ENCODE data around the gene PDSS2. TPM values are rescaled to one million over a fixed set of nuclear protein-coding genes. Genes with fewer than 3 reads are reported as not detected.

PDSS2 gene
- total RNA-seq, 4 donors from 2014 or later, result 18.6 to 32.3 (median 25.6) TPM

- Histone ChIP-seq H3K27ac (no peak overlapping the region), H3K27me3 (no peaks in the 10 kb centered on the region), H3K9me3 (no peaks in the 10 kb centered on the region), H3K4me1 (peaks cover 8 to 10% of the 10 kb centered on the region in 2 donors), H3K4me3 (replicated peaks in 1 of 3) (no peak overlapping the region), H3K36me3 (no peaks in the 10 kb centered on the region)
- TF ChIP-seq CTCF (IDR thresholded peaks at IDR 0.05) (no peak), POLR2A (IDR thresholded peaks at IDR 0.05) (no peak)
- intact Hi-C loops (cut with DNase I), result no loop called here
- DNase-seq, result no peak
Measured at GRCh38 chr6:107413966-107414645, 45.3 kb downstream of the PDSS2 start.

- 95 to 100% methylated on average over 3 of the region's 3 CpGs for WGBS, 2 donors
- intact Hi-C loops (cut with DNase I), result no loop called here
- no peak for TF ChIP-seq POLR2A (IDR thresholded peaks at IDR 0.05)
- TF ChIP-seq CTCF (IDR thresholded peaks at IDR 0.05), result no peak
Measured at GRCh38 chr6:107411161-107411560, 48.2 kb downstream of the PDSS2 start.

GRCh38 chr6:107409942-107410341 is 49.4 kb downstream of the PDSS2 start:
- Histone ChIP-seq H3K4me1 (peaks cover 8 to 10% of the 10 kb centered on the region in 2 donors), H3K27ac (no peak overlapping the region), H3K9me3 (no peaks in the 10 kb centered on the region), H3K4me3 (replicated peaks in 1 of 3) (no peak overlapping the region), H3K27me3 (no peaks in the 10 kb centered on the region), H3K36me3 (no peaks in the 10 kb centered on the region)
- 93 to 94% methylated on average over 2 of the region's 2 CpGs for WGBS, 2 donors
- TF ChIP-seq POLR2A (IDR thresholded peaks at IDR 0.05), result no peak
- TF ChIP-seq CTCF (IDR thresholded peaks at IDR 0.05), result no peak
- intact Hi-C loops (cut with DNase I), result no loop called here
- DNase-seq, result no peak

More at GRCh38 chr6:107411161-107411560, 48.2 kb downstream of the PDSS2 start:
- DNase-seq, result no peak
- H3K4me3 ChIP-seq (replicated peaks in 1 of 3), result no peak overlapping the region
- no peaks in the 10 kb centered on the region for H3K36me3 ChIP-seq
- peaks cover 8 to 10% of the 10 kb centered on the region in 2 donors for H3K4me1 ChIP-seq
- H3K27ac ChIP-seq, result no peak overlapping the region
- H3K9me3 ChIP-seq, result no peaks in the 10 kb centered on the region
- H3K27me3 ChIP-seq, result no peaks in the 10 kb centered on the region

- intact Hi-C loops (cut with DNase I), result no loop called here
- Histone ChIP-seq H3K27me3 (no peaks in the 10 kb centered on the region), H3K27ac (no peak overlapping the region), H3K36me3 (no peaks in the 10 kb centered on the region), H3K4me3 (replicated peaks in 1 of 3) (no peak overlapping the region), H3K4me1 (no peaks in the 10 kb centered on the region), H3K9me3 (no peaks in the 10 kb centered on the region)
- 75 to 82% methylated on average over 3 of the region's 3 CpGs for WGBS, 2 donors
- no peak for DNase-seq
- TF ChIP-seq POLR2A (IDR thresholded peaks at IDR 0.05), result no peak
- TF ChIP-seq CTCF (IDR thresholded peaks at IDR 0.05), result no peak
Measured at GRCh38 chr6:107408714-107409113, 50.6 kb downstream of the PDSS2 start.

- H3K27me3 ChIP-seq, result no peaks in the 10 kb centered on the region
- intact Hi-C loops (cut with DNase I), result no loop called here
- H3K9me3 ChIP-seq, result no peaks in the 10 kb centered on the region
- DNase-seq, result no peak
- H3K4me1 ChIP-seq, result peaks cover 3 to 4% of the 10 kb centered on the region in 2 donors
- no peak overlapping the region for H3K27ac ChIP-seq
- TF ChIP-seq POLR2A (IDR thresholded peaks at IDR 0.05) (no peak), CTCF (IDR thresholded peaks at IDR 0.05) (no peak)
- no peak overlapping the region for H3K4me3 ChIP-seq (replicated peaks in 1 of 3)
- WGBS, 2 donors, result 98% methylated on average over 3 of the region's 3 CpGs
- H3K36me3 ChIP-seq, result no peaks in the 10 kb centered on the region
Measured at GRCh38 chr6:107405002-107405401, 54.4 kb downstream of the PDSS2 start.
